Stimulated activated memory B cell treated with anti-CD40 and anti-IgM and Interleukin-4, amounts not matched to agents 10 μg/mL and 1 μg/mL and 100 μg/mL, for 72 hours (primary cell): Measurements from ENCODE around the gene FNTB.
"Not testable (repeated sequence)": the region's sequence is repeated elsewhere in the genome, so short reads cannot be mapped to it uniquely, and the experiment has no call there.

Experiments
- ATAC-seq: fragments of 150-1000 bp; cut with Tn5 transposase; 2 replicates; pipeline ENCODE4 v1.10.0; 2021
- H3K27ac Mint-ChIP-seq: one replicate; pipeline ENCODE4 v1.8.0; 2022; ENCODE audit warnings: mild to moderate bottlenecking, mixed read lengths
- H3K27me3 Mint-ChIP-seq: one replicate; pipeline ENCODE4 v1.8.0; 2022; ENCODE audit warnings: mixed read lengths
- H3K36me3 Mint-ChIP-seq: one replicate; pipeline ENCODE4 v1.8.0; 2022; ENCODE audit warnings: mixed read lengths
- H3K4me1 Mint-ChIP-seq: one replicate; pipeline ENCODE4 v1.8.0; 2022; ENCODE audit warnings: mixed read lengths
- H3K4me3 Mint-ChIP-seq: one replicate; pipeline ENCODE4 v1.8.0; 2022; ENCODE audit warnings: mild to moderate bottlenecking, moderate library complexity, mixed read lengths
- H3K9me3 Mint-ChIP-seq: one replicate; pipeline ENCODE4 v1.8.0; 2022; ENCODE audit warnings: mixed read lengths

Gene FNTB

GRCh38 chr14:65011538-65011937, 24.8 kb downstream of the FNTB start:
- H3K27me3 Mint-ChIP-seq: no peaks in the 10 kb centered on the region
- no peak overlapping the region for H3K27ac Mint-ChIP-seq
- peaks cover 61% of the 10 kb centered on the region for H3K36me3 Mint-ChIP-seq
- H3K4me1 Mint-ChIP-seq: no peaks in the 10 kb centered on the region
- ATAC-seq: no peak
- no peaks in the 10 kb centered on the region for H3K9me3 Mint-ChIP-seq
- H3K4me3 Mint-ChIP-seq: no peak overlapping the region

- no peaks in the 10 kb centered on the region for H3K4me1 Mint-ChIP-seq
- peaks cover 65% of the 10 kb centered on the region for H3K36me3 Mint-ChIP-seq
Measured at GRCh38 chr14:65012353-65012752, 25.7 kb downstream of the FNTB start.

GRCh38 chr14:65015391-65015790, 28.7 kb downstream of the FNTB start:
- no peaks in the 10 kb centered on the region for H3K4me1 Mint-ChIP-seq
- no peak overlapping the region for H3K4me3 Mint-ChIP-seq
- H3K27me3 Mint-ChIP-seq: no peaks in the 10 kb centered on the region
- peaks cover 44% of the 10 kb centered on the region for H3K36me3 Mint-ChIP-seq
- no peak for ATAC-seq
- H3K9me3 Mint-ChIP-seq: no peaks in the 10 kb centered on the region
- H3K27ac Mint-ChIP-seq: no peak overlapping the region

More at GRCh38 chr14:65012353-65012752, 25.7 kb downstream of the FNTB start:
- no peaks in the 10 kb centered on the region for H3K9me3 Mint-ChIP-seq
- no peak overlapping the region for H3K27ac Mint-ChIP-seq
- H3K4me3 Mint-ChIP-seq: no peak overlapping the region
- ATAC-seq: no peak
- H3K27me3 Mint-ChIP-seq: no peaks in the 10 kb centered on the region

- Mint-ChIP-seq H3K27ac (no peak overlapping the region), H3K9me3 (no peaks in the 10 kb centered on the region), H3K4me3 (no peak overlapping the region), H3K27me3 (no peaks in the 10 kb centered on the region), H3K4me1 (no peaks in the 10 kb centered on the region), H3K36me3 (peaks cover 35% of the 10 kb centered on the region)
- ATAC-seq: no peak
Measured at GRCh38 chr14:65016471-65016870, 29.8 kb downstream of the FNTB start.

- no peak overlapping the region for H3K27ac Mint-ChIP-seq
- H3K4me3 Mint-ChIP-seq: no peak overlapping the region
- no peak for ATAC-seq
- H3K36me3 Mint-ChIP-seq: peaks cover 19% of the 10 kb centered on the region
- no peaks in the 10 kb centered on the region for H3K4me1 Mint-ChIP-seq
- no peaks in the 10 kb centered on the region for H3K27me3 Mint-ChIP-seq
- H3K9me3 Mint-ChIP-seq: no peaks in the 10 kb centered on the region
Measured at GRCh38 chr14:65019944-65020566, 33.4 kb downstream of the FNTB start.

- H3K36me3 Mint-ChIP-seq: peaks cover 31% of the 10 kb centered on the region
- no peak overlapping the region for H3K27ac Mint-ChIP-seq
- no peaks in the 10 kb centered on the region for H3K4me1 Mint-ChIP-seq
- H3K27me3 Mint-ChIP-seq: no peaks in the 10 kb centered on the region
- no peaks in the 10 kb centered on the region for H3K9me3 Mint-ChIP-seq
- no peak overlapping the region for H3K4me3 Mint-ChIP-seq
- no peak for ATAC-seq
Measured at GRCh38 chr14:65024957-65025356, 38.3 kb downstream of the FNTB start.

GRCh38 chr14:65025818-65026217, 39.1 kb downstream of the FNTB start:
- H3K4me1 Mint-ChIP-seq: no peaks in the 10 kb centered on the region
- no peak overlapping the region for H3K27ac Mint-ChIP-seq
- H3K36me3 Mint-ChIP-seq: peaks cover 35% of the 10 kb centered on the region
- no peak overlapping the region for H3K4me3 Mint-ChIP-seq
- no peak for ATAC-seq
- no peaks in the 10 kb centered on the region for H3K27me3 Mint-ChIP-seq
- no peaks in the 10 kb centered on the region for H3K9me3 Mint-ChIP-seq

- Mint-ChIP-seq H3K36me3 (peaks cover 39% of the 10 kb centered on the region), H3K4me1 (no peaks in the 10 kb centered on the region), H3K9me3 (no peaks in the 10 kb centered on the region), H3K27ac (no peak overlapping the region), H3K27me3 (no peaks in the 10 kb centered on the region), H3K4me3 (no peak overlapping the region)
- no peak for ATAC-seq
Measured at GRCh38 chr14:65026526-65026925, 39.8 kb downstream of the FNTB start.

- Mint-ChIP-seq H3K27me3 (no peaks in the 10 kb centered on the region), H3K4me3 (no peak overlapping the region), H3K27ac (no peak overlapping the region), H3K36me3 (peaks cover 44% of the 10 kb centered on the region), H3K9me3 (no peaks in the 10 kb centered on the region), H3K4me1 (no peaks in the 10 kb centered on the region)
- ATAC-seq: no peak
Measured at GRCh38 chr14:65027127-65027799, 40.6 kb downstream of the FNTB start.

GRCh38 chr14:65028937-65029336, 42.2 kb downstream of the FNTB start:
- Mint-ChIP-seq H3K4me1 (no peaks in the 10 kb centered on the region), H3K36me3 (peaks cover 56% of the 10 kb centered on the region), H3K27ac (no peak overlapping the region), H3K27me3 (no peaks in the 10 kb centered on the region), H3K9me3 (no peaks in the 10 kb centered on the region), H3K4me3 (no peak overlapping the region)
- ATAC-seq: no peak

- ATAC-seq, H3K4me1 Mint-ChIP-seq, H3K27ac Mint-ChIP-seq, H3K9me3 Mint-ChIP-seq, H3K4me3 Mint-ChIP-seq, H3K27me3 Mint-ChIP-seq: not testable (repeated sequence)
- peaks cover 68% of the 10 kb centered on the region for H3K36me3 Mint-ChIP-seq
Measured at GRCh38 chr14:65031321-65031720, 44.6 kb downstream of the FNTB start.

- Mint-ChIP-seq H3K36me3 (peaks cover 64% of the 10 kb centered on the region), H3K4me3 (no peak overlapping the region), H3K27ac (no peak overlapping the region), H3K9me3 (no peaks in the 10 kb centered on the region), H3K4me1 (no peaks in the 10 kb centered on the region), H3K27me3 (no peaks in the 10 kb centered on the region)
- no peak for ATAC-seq
Measured at GRCh38 chr14:65032319-65032718, 45.6 kb downstream of the FNTB start.

GRCh38 chr14:65033181-65033580, 46.5 kb downstream of the FNTB start:
- Mint-ChIP-seq H3K27ac (no peak overlapping the region), H3K36me3 (peaks cover 58% of the 10 kb centered on the region), H3K27me3 (no peaks in the 10 kb centered on the region), H3K9me3 (no peaks in the 10 kb centered on the region), H3K4me1 (no peaks in the 10 kb centered on the region), H3K4me3 (no peak overlapping the region)
- no peak for ATAC-seq

- no peak for ATAC-seq
- Mint-ChIP-seq H3K27me3 (no peaks in the 10 kb centered on the region), H3K4me1 (no peaks in the 10 kb centered on the region), H3K27ac (no peak overlapping the region), H3K9me3 (no peaks in the 10 kb centered on the region), H3K4me3 (no peak overlapping the region), H3K36me3 (peaks cover 58% of the 10 kb centered on the region)
Measured at GRCh38 chr14:65034021-65034420, 47.3 kb downstream of the FNTB start.

GRCh38 chr14:65035049-65035448, 48.4 kb downstream of the FNTB start:
- Mint-ChIP-seq H3K4me1 (no peaks in the 10 kb centered on the region), H3K27ac (no peak overlapping the region)

GRCh38 chr14:65038966-65039365, 52.3 kb downstream of the FNTB start:
- H3K27ac Mint-ChIP-seq: no peak overlapping the region
- H3K36me3 Mint-ChIP-seq: peaks cover 40% of the 10 kb centered on the region

More at GRCh38 chr14:65035049-65035448, 48.4 kb downstream of the FNTB start:
- Mint-ChIP-seq H3K27me3 (no peaks in the 10 kb centered on the region), H3K4me3 (no peak overlapping the region), H3K9me3 (no peaks in the 10 kb centered on the region), H3K36me3 (peaks cover 49% of the 10 kb centered on the region)
- ATAC-seq: no peak

More at GRCh38 chr14:65038966-65039365, 52.3 kb downstream of the FNTB start:
- no peak for ATAC-seq
- H3K27me3 Mint-ChIP-seq: no peaks in the 10 kb centered on the region
- peaks cover 11% of the 10 kb centered on the region for H3K4me1 Mint-ChIP-seq
- no peaks in the 10 kb centered on the region for H3K9me3 Mint-ChIP-seq
- H3K4me3 Mint-ChIP-seq: no peak overlapping the region
